Measurements from ENCODE around the gene JADE2.
"Not testable (repeated sequence)": the region's sequence is repeated elsewhere in the genome, so short reads cannot be mapped to it uniquely, and the experiment has no call there.

Gene JADE2

DNA sequence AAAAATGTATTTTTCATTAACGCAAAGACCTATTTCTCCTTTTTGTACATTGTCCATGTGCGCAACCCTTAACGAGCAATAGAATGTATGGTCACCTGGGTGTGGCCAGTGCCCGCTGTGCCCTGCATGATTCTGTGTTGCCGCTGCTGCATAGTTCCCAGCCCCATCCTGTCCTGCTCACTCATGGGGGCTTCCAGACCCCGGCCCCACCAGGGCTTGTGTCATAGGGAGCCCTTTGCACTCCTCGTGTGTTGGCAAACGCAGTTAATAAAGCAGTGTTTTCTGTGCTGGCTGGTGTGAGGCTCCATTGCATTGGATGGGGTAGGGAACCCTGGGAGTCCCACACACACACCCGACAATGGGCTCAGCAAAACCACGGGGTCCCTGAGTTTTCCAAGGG is 57.5 kb downstream of the JADE2 start:
- Histone ChIP-seq H3K27me3 (ENCODE audit: control insufficient read depth, insufficient read depth, low read length) (no peaks in the 10 kb centered on the region), H3K4me3 (ENCODE audit: low read length) (no peak overlapping the region), H3K36me3 (ENCODE audit: control insufficient read depth, insufficient read depth, low read length) (peaks cover 16% of the 10 kb centered on the region), H3K9ac (ENCODE audit: low read length) (no peak overlapping the region), H3K27ac (ENCODE audit: low read depth, low read length) (no peak overlapping the region), H3K4me1 (ENCODE audit: control insufficient read depth, insufficient read depth, low read length) (peaks cover 3% of the 10 kb centered on the region)

DNA sequence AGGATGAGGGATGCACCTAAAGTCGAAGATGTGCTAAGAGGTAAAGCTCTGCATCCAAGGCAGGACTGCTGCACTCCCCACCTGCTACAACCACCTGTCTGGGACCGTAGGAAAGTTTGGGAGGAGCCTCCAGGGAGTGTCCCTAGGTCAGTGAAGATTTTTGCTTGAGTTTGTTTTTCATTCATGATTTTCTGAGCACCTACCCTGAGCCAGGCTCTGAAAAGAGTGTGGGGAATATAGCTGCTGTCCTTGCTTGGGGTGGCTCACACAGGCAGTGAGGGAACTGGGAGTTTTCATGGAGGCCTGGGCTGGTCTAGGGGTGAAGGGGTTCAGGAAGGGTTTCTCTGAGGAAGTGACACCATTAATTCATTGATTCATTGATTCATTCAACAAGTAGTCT is 58.3 kb downstream of the JADE2 start:
- Histone ChIP-seq H3K27me3 (ENCODE audit: control insufficient read depth, insufficient read depth, low read length) (no peaks in the 10 kb centered on the region), H3K9ac (ENCODE audit: low read length) (no peak overlapping the region), H3K4me1 (ENCODE audit: control insufficient read depth, insufficient read depth, low read length) (peaks cover 3% of the 10 kb centered on the region), H3K4me3 (ENCODE audit: low read length) (no peak overlapping the region), H3K27ac (ENCODE audit: low read depth, low read length) (no peak overlapping the region), H3K36me3 (ENCODE audit: control insufficient read depth, insufficient read depth, low read length) (peaks cover 9% of the 10 kb centered on the region)

DNA sequence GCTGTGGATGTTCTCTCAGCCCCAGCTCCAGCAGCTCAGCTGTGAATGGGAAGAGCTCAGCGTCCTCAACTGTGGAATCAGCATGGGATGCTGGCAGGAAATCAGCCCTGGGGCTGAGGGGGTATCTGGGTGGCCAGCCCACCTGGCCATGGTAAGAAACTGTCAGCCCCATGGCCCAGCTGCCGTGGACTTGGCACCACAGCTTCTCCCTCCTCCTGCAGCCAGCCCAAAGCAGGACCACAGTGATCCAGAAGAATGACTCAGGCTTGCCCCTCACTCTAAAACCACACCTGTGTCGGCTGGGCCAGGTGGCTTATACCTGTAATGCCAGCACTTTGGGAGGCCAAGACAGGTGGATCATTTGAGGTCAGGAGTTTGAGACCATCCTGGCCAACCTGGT is 59.2 kb downstream of the JADE2 start:
- peaks cover 1% of the 10 kb centered on the region for H3K36me3 ChIP-seq (ENCODE audit: control insufficient read depth, insufficient read depth, low read length)
- no peak overlapping the region for H3K4me3 ChIP-seq (ENCODE audit: low read length)
- H3K4me1 ChIP-seq (ENCODE audit: control insufficient read depth, insufficient read depth, low read length) = peaks cover 3% of the 10 kb centered on the region
- no peaks in the 10 kb centered on the region for H3K27me3 ChIP-seq (ENCODE audit: control insufficient read depth, insufficient read depth, low read length)
- H3K27ac ChIP-seq (ENCODE audit: low read depth, low read length) = no peak overlapping the region
- H3K9ac ChIP-seq (ENCODE audit: low read length) = no peak overlapping the region

DNA sequence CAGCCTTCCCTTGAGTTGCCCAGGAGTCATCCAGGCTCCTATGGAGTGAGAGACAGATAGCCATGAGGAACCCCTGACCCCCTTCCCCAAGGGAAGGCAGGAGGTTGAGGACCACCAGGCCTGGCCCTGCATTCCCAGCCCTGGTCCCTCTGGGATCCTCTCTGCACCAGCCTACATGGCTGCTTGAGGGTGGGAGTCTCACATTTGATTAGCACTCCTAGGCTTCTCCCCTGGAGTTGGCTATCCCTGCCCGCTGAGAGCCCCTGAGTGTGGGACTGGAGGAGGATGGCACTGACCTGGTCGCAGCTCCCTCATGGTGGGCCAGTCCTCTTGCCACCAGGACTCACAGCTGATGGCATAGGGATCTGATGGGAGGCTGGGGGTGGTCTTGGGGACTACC is 60.5 kb downstream of the JADE2 start:
- no peak overlapping the region for H3K9ac ChIP-seq (ENCODE audit: low read length)
- H3K36me3 ChIP-seq (ENCODE audit: control insufficient read depth, insufficient read depth, low read length) = no peaks in the 10 kb centered on the region
- H3K27ac ChIP-seq (ENCODE audit: low read depth, low read length) = no peak overlapping the region
- H3K4me3 ChIP-seq (ENCODE audit: low read length) = no peak overlapping the region
- peaks cover 3% of the 10 kb centered on the region for H3K4me1 ChIP-seq (ENCODE audit: control insufficient read depth, insufficient read depth, low read length)
- no peaks in the 10 kb centered on the region for H3K27me3 ChIP-seq (ENCODE audit: control insufficient read depth, insufficient read depth, low read length)

DNA sequence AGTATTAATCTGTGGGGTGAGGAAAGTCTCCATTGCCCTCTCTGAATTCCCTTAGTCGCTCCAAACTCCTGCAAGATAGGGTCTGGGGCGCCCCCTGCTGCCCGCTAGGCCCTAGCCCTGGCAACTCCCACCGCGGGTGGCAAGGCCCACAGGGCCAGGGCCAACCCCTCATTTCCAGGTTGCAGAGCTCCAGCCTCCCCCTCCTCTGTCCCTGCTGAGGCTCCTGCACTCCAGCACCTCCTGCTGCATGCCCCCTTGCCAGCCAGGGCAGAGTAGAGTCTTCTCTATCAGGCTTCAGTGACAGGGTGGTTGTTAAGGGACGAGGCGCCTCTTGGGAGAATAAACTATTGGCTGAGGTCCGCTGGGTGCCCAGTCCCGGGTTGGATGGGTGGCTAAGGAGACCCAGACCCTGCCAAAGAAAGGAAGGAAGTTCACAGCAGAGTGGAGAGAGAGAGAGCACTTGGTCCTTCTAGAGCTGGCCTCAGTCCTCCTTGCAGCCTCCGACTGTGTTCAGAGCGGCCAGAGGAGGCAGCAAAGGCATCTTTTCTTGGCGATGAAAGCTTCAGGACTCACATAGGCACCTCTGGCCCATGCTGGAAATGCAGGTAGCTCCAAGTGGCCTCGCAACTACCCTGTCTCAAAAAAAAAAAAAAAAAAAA is 61.5 kb downstream of the JADE2 start:
- H3K27ac ChIP-seq (ENCODE audit: low read depth, low read length) = no peak overlapping the region
- H3K36me3 ChIP-seq (ENCODE audit: control insufficient read depth, insufficient read depth, low read length) = no peaks in the 10 kb centered on the region
- H3K4me1 ChIP-seq (ENCODE audit: control insufficient read depth, insufficient read depth, low read length) = peaks cover 3% of the 10 kb centered on the region
- H3K4me3 ChIP-seq (ENCODE audit: low read length) = peak overlapping the region; percentile 52
- H3K27me3 ChIP-seq (ENCODE audit: control insufficient read depth, insufficient read depth, low read length) = no peaks in the 10 kb centered on the region
- H3K9ac ChIP-seq (ENCODE audit: low read length) = no peak overlapping the region

DNA sequence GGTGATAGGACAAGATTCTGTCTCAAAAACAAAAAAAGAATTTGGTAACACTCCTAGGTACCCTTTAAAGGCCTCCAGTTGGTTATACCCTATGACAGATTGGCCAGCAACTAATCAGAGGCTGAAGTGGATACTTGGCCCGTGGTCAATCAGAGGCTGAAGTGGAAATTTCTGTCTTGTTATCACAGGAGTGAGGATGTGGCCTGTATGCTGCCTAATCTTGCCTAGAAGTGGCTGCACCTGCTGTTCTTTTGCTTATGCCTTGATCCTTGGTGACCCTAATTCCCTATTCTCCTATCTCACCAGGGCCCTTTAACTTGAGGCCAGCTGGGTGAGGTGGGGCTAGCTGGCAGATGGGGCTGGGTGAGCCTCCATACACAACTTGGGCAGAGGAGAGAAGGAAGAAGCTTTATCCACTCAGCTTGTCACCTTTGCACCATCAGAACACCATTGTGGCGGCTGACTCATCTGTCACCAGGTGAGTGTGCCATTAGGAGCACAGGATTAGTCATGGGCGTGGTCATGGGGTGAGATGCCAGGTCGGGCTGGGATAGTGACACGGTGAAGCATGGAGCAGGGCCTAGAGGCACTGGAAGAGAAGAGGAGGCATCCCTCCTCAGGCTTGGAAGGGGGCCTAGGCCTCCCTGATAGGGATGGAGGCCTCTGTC is 65.7 kb downstream of the JADE2 start:
- peaks cover 3% of the 10 kb centered on the region for H3K4me1 ChIP-seq (ENCODE audit: control insufficient read depth, insufficient read depth, low read length)
- no peak overlapping the region for H3K27ac ChIP-seq (ENCODE audit: low read depth, low read length)

DNA sequence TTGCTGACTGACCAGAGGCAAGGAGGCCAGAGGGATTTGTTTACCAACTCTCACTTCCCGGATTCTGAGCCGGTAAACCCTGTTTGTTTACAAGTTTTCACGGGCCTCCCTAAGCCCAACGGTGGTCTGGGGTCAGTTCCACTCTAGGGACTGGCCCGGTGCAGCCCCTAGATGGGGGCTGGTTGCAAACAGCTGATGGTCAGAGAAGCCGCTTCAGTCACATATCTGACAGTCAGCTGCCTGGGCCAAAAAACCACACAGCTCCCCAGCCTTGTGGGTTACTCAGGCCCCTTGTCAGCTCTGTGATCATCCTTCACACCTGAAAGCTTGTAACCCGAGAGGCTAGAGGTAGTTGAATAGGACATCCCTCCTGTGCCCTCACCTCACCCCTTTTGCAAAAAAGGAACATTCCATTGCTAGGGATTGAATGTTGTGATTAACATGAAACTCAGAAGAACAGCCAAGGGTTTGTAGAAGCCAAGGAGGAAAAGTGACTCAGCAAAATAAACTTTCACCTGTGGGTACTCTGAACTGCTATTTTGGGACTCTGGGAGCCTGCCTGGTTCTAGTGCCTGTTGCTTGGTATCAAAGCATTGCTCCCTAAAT is 66.8 kb downstream of the JADE2 start:
- no peaks in the 10 kb centered on the region for H3K4me1 ChIP-seq (ENCODE audit: control insufficient read depth, insufficient read depth, low read length)
- H3K36me3 ChIP-seq (ENCODE audit: control insufficient read depth, insufficient read depth, low read length) = no peaks in the 10 kb centered on the region
- no peak overlapping the region for H3K4me3 ChIP-seq (ENCODE audit: low read length)
- H3K27me3 ChIP-seq (ENCODE audit: control insufficient read depth, insufficient read depth, low read length) = no peaks in the 10 kb centered on the region
- no peak overlapping the region for H3K9ac ChIP-seq (ENCODE audit: low read length)
- H3K27ac ChIP-seq (ENCODE audit: low read depth, low read length) = no peak overlapping the region

More for the DNA sequence above, 65.7 kb downstream of the JADE2 start:
- Histone ChIP-seq H3K27me3 (ENCODE audit: control insufficient read depth, insufficient read depth, low read length) (no peaks in the 10 kb centered on the region), H3K36me3 (ENCODE audit: control insufficient read depth, insufficient read depth, low read length) (no peaks in the 10 kb centered on the region), H3K4me3 (ENCODE audit: low read length) (no peak overlapping the region), H3K9ac (ENCODE audit: low read length) (no peak overlapping the region)

DNA sequence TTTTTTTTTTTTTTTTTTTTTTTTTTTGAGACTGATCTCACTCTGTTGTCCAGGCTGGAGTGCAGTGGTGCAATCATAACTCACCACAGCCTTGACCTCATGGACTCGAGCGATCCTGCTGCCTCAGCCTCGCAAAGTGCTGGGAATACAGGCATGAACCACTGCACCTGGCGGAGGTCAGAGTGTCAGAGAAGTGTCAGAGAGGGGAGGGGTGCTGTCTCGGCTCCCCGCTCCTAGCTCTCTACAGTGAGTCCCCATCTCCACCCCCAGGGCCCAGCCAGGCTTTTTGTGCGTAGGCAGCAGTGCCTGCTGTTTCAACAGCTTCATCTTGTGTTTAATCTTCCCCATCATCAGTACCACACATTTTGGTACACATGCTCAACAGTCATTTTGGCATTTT is 68.9 kb downstream of the JADE2 start:
- H3K36me3 ChIP-seq (ENCODE audit: control insufficient read depth, insufficient read depth, low read length) = no peaks in the 10 kb centered on the region
- H3K4me1 ChIP-seq (ENCODE audit: control insufficient read depth, insufficient read depth, low read length) = no peaks in the 10 kb centered on the region
- no peaks in the 10 kb centered on the region for H3K27me3 ChIP-seq (ENCODE audit: control insufficient read depth, insufficient read depth, low read length)
- no peak overlapping the region for H3K27ac ChIP-seq (ENCODE audit: low read depth, low read length)
- H3K9ac ChIP-seq (ENCODE audit: low read length) = no peak overlapping the region
- no peak overlapping the region for H3K4me3 ChIP-seq (ENCODE audit: low read length)

DNA sequence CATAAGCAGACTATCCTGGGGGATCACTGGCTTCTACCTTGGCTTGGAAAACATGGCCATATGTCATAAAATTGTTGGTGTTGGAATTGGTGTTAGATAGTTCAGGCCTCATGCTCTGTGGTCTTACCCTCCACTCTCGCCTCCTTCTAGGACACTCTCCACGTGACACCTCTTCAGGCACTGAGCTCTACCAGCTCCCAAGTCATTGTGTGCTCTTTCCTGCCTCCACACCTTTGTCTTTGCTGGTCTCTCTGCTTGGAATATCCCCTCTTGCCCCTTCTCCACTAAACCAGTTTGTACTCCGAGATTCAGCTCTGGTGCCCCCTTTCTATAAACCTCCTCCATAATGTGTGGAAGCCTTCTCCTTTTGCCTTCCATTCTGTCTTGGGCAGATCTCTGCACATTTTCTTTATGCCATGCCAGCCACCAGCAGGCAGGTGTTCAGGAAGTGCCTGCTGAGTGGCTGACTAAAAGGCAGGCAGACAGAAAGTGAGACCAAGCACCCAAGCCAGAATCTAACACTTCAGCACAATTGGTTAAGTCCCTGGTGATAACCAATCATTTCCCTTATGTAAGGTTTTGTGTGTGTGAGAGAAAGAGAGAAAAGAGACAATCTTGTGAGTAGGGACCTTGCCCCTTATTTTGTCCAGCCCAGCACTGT is 69.5 kb downstream of the JADE2 start:
- no peak overlapping the region for H3K4me3 ChIP-seq (ENCODE audit: low read length)
- no peaks in the 10 kb centered on the region for H3K4me1 ChIP-seq (ENCODE audit: control insufficient read depth, insufficient read depth, low read length)
- H3K27ac ChIP-seq (ENCODE audit: low read depth, low read length) = no peak overlapping the region
- H3K36me3 ChIP-seq (ENCODE audit: control insufficient read depth, insufficient read depth, low read length) = no peaks in the 10 kb centered on the region
- no peak overlapping the region for H3K9ac ChIP-seq (ENCODE audit: low read length)
- no peaks in the 10 kb centered on the region for H3K27me3 ChIP-seq (ENCODE audit: control insufficient read depth, insufficient read depth, low read length)

DNA sequence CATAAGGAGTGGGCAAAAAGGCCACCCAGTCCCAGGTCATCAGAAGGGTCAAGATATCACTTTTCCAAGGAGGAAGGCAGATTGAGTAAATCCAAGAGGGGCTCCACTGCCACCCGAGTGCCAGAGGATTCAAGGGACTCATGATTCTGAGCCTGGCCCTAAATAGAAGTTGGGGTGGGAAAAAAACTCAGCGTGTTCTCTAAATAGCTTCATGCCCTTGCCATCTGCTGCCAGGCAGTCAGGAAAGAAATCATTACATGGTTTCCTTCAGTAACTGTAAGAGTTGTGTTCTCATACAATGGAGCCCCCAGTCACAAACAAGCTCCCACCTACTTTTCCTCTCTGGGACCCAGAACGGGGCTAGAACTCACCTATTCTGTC is 70.0 kb downstream of the JADE2 start:
- Histone ChIP-seq H3K27ac (ENCODE audit: low read depth, low read length) (no peak overlapping the region), H3K36me3 (ENCODE audit: control insufficient read depth, insufficient read depth, low read length) (no peaks in the 10 kb centered on the region), H3K27me3 (ENCODE audit: control insufficient read depth, insufficient read depth, low read length) (no peaks in the 10 kb centered on the region), H3K4me1 (ENCODE audit: control insufficient read depth, insufficient read depth, low read length) (no peaks in the 10 kb centered on the region), H3K9ac (ENCODE audit: low read length) (no peak overlapping the region), H3K4me3 (ENCODE audit: low read length) (no peak overlapping the region)

DNA sequence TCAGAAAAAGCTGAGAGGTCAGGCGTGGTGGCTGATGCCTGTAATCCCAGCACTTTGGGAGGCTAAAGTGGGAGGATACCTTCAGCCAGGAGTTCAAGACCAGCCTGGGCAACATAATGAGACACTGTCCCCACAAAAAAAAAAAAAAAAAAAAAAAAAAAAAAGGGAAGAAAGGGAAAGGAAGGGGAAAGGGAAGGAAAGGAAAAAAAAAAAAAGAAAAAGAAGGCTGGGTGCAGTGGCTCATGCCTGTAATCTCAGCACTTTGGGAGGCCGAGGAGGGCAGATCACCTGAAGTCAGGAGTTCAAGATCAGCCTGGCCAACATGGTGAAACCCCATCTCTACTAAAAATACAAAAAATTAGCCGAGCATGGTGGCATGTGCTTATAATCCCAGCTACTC is 74.3 kb downstream of the JADE2 start:
- H3K36me3 ChIP-seq (ENCODE audit: control insufficient read depth, insufficient read depth, low read length); H3K27ac ChIP-seq (ENCODE audit: low read depth, low read length); H3K4me1 ChIP-seq (ENCODE audit: control insufficient read depth, insufficient read depth, low read length); H3K27me3 ChIP-seq (ENCODE audit: control insufficient read depth, insufficient read depth, low read length); H3K9ac ChIP-seq (ENCODE audit: low read length); H3K4me3 ChIP-seq (ENCODE audit: low read length): not testable (repeated sequence)

DNA sequence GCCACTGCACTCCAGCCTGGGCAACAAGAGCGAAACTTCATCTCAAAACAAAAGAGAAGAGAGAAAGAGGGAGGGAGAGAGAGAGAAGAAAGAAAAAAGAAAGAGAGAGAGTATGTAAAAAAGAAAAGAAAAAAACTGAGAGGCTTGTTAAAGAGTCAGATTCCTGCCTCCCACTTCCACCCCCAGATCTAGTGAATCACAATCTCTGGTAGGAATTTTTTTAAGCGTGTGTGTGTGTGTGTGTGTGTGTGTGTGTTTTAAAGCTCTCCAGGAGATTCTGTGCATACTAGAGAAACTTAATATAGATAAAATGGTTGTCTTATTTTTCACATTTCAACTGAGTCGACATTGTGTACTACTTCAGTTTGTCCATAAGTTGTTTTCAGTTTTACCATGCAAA is 75.1 kb downstream of the JADE2 start:
- H3K27me3 ChIP-seq (ENCODE audit: control insufficient read depth, insufficient read depth, low read length) = no peaks in the 10 kb centered on the region
- no peaks in the 10 kb centered on the region for H3K4me1 ChIP-seq (ENCODE audit: control insufficient read depth, insufficient read depth, low read length)
- no peak overlapping the region for H3K27ac ChIP-seq (ENCODE audit: low read depth, low read length)
- no peaks in the 10 kb centered on the region for H3K36me3 ChIP-seq (ENCODE audit: control insufficient read depth, insufficient read depth, low read length)
- no peak overlapping the region for H3K9ac ChIP-seq (ENCODE audit: low read length)
- no peak overlapping the region for H3K4me3 ChIP-seq (ENCODE audit: low read length)

Measured in rectal smooth muscle tissue (tissue), 1 donor.